ENCODE results near the gene ANAPC5. TPM values are rescaled to one million over a fixed set of nuclear protein-coding genes. Genes with fewer than 3 reads are reported as not detected.

The ANAPC5 gene
- total RNA-seq, 1 experiment from 2014 or later = 101 TPM

- Mint-ChIP-seq H3K27ac (no peak overlapping the region; a peak in 1 of 7 replicates), H3K4me1 (peaks cover 0 to 2% of the 10 kb centered on the region in 2 experiments; a peak in 1 of 4 replicates), H3K27me3 (ENCODE audit: low read depth) (no peaks in the 10 kb centered on the region), H3K9me3 (no peaks in the 10 kb centered on the region; a peak in 1 of 5 replicates), H3K36me3 (ENCODE audit: insufficient read depth in 1 of 3, low read depth in 3 of 3) (no peaks in the 10 kb centered on the region), H3K4me3 (no peak overlapping the region)
- no peak overlapping the region for H3K9ac ChIP-seq (ENCODE audit: extremely low read depth, insufficient read length, low read length)
- H3K79me2 ChIP-seq (ENCODE audit: insufficient read depth, low read length) = no peaks in the 10 kb centered on the region
- no peak overlapping the region for H3K23ac ChIP-seq (ENCODE audit: insufficient read length, low read depth, low read length)
- H3K4me2 ChIP-seq (ENCODE audit: insufficient read depth, insufficient read length, low read length) = no peak overlapping the region
- no peak overlapping the region for H4K5ac ChIP-seq (ENCODE audit: insufficient read length, low read depth, low read length)
- no peak overlapping the region for H3K27ac ChIP-seq (ENCODE audit: insufficient read length, low read depth, low read length)
- no peak overlapping the region for H2BK120ac ChIP-seq (ENCODE audit: low read depth, low read length, poor library complexity, severe bottlenecking)
- H3K23me2 ChIP-seq (ENCODE audit: insufficient read length, low read depth, low read length, poor library complexity, severe bottlenecking) = peaks cover 7% of the 10 kb centered on the region
- H3K18ac ChIP-seq (ENCODE audit: insufficient read length, low read depth, low read length) = no peak overlapping the region
- H2BK12ac ChIP-seq (ENCODE audit: insufficient read length, low read depth, low read length) = no peak overlapping the region
- H4K20me1 ChIP-seq (ENCODE audit: control insufficient read depth, insufficient read depth, insufficient read length) = no peaks in the 10 kb centered on the region
- H3K14ac ChIP-seq (ENCODE audit: insufficient read depth, low read length) = no peak overlapping the region
- H2BK5ac ChIP-seq (ENCODE audit: insufficient read length, low read length) = no peak overlapping the region
- H3T11ph ChIP-seq (ENCODE audit: low read length) = no peak overlapping the region
- no peak for TF ChIP-seq CTCF (conservative IDR thresholded peaks at IDR 0.05)
- no peak overlapping the region for H4K91ac ChIP-seq (ENCODE audit: insufficient read length, low read depth, low read length)
- H2AK5ac ChIP-seq (ENCODE audit: insufficient read length, low read length) = no peak overlapping the region
- no peaks in the 10 kb centered on the region for H3K79me1 ChIP-seq (ENCODE audit: insufficient read depth, low read depth, low read length, poor library complexity, severe bottlenecking)
- no peaks in the 10 kb centered on the region for H3K27me3 ChIP-seq (ENCODE audit: insufficient read depth, low read length)
- no peak for DNase-seq
- no peak overlapping the region for H2BK15ac ChIP-seq (ENCODE audit: low read depth, low read length)
- no peak overlapping the region for H4K8ac ChIP-seq (replicated peaks; ENCODE audit: insufficient read length, low read depth, low read length)
- H2BK20ac ChIP-seq (ENCODE audit: low read depth, low read length, poor library complexity, severe bottlenecking) = no peak overlapping the region
- no peak overlapping the region for H3K56ac ChIP-seq (ENCODE audit: insufficient read length, low read depth, low read length)
- H2AFZ ChIP-seq (ENCODE audit: low read length) = no peak overlapping the region
- WGBS (ENCODE audit: extremely low coverage, insufficient read length, low lambda C conversion rate) = no CpG with 5 or more reads among the region's 4 CpGs
- no peaks in the 10 kb centered on the region for H3K4me1 ChIP-seq (ENCODE audit: insufficient read depth, low read length)
- H3K9me3 ChIP-seq (ENCODE audit: control insufficient read depth, low read depth, low read length) = no peaks in the 10 kb centered on the region
- H3K4ac ChIP-seq (ENCODE audit: low read depth, low read length) = no peak overlapping the region
Measured at GRCh38 chr12:121301876-121302275, 50.3 kb downstream of the ANAPC5 start.
